ENCODE results near the gene MACROD2.

The MACROD2 gene

GRCh38 chr20:14544688-14545087 lies 549.4 kb downstream of the MACROD2 start:
- TF ChIP-seq SIN3A (IDR thresholded peaks at IDR 0.05; ENCODE audit: borderline replicate concordance, insufficient read depth, low read length) (no peak), TAF1 (IDR thresholded peaks at IDR 0.05; ENCODE audit: borderline replicate concordance, insufficient read depth, low read length) (no peak), FOXP2 (optimal IDR thresholded peaks at IDR 0.05; ENCODE audit: borderline replicate concordance, extremely low read depth, extremely low read length, insufficient read depth) (no peak), POLR2AphosphoS5 (IDR thresholded peaks at IDR 0.05; ENCODE audit: low read depth, low read length) (no peak)
- TF ChIP-seq, protein P1, sequence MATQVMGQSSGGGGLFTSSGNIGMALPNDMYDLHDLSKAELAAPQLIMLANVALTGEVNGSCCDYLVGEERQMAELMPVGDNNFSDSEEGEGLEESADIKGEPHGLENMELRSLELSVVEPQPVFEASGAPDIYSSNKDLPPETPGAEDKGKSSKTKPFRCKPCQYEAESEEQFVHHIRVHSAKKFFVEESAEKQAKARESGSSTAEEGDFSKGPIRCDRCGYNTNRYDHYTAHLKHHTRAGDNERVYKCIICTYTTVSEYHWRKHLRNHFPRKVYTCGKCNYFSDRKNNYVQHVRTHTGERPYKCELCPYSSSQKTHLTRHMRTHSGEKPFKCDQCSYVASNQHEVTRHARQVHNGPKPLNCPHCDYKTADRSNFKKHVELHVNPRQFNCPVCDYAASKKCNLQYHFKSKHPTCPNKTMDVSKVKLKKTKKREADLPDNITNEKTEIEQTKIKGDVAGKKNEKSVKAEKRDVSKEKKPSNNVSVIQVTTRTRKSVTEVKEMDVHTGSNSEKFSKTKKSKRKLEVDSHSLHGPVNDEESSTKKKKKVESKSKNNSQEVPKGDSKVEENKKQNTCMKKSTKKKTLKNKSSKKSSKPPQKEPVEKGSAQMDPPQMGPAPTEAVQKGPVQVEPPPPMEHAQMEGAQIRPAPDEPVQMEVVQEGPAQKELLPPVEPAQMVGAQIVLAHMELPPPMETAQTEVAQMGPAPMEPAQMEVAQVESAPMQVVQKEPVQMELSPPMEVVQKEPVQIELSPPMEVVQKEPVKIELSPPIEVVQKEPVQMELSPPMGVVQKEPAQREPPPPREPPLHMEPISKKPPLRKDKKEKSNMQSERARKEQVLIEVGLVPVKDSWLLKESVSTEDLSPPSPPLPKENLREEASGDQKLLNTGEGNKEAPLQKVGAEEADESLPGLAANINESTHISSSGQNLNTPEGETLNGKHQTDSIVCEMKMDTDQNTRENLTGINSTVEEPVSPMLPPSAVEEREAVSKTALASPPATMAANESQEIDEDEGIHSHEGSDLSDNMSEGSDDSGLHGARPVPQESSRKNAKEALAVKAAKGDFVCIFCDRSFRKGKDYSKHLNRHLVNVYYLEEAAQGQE (IDR thresholded peaks at IDR 0.05; ENCODE audit: insufficient read depth in 1 of 2, low read depth in 2 of 2, low read length in 2 of 2): no peak

DNA sequence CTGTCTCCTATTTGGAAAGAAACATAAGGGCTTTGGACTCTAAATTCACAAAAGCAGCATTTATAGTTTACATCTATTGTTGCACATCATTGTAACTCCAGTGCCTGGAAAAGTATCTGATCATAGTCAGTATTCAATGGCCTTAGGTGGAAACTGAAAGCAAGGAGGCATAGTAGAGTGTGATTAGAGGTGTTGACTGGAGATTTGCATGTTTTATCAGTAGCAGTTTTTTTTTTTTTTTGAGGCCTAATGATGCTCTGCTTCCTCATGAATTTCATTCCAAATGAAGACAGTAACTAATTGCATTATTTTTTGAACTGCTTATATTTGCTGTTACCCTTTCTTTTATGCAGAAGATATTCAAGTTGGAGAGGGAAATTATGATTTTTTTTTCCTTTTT lies 555.3 kb downstream of the MACROD2 start:
- TF ChIP-seq, protein P1 (IDR thresholded peaks at IDR 0.05; ENCODE audit: insufficient read depth in 1 of 2, low read depth in 2 of 2, low read length in 2 of 2): no peak
- TF ChIP-seq POLR2AphosphoS5 (IDR thresholded peaks at IDR 0.05; ENCODE audit: low read depth, low read length) (no peak), SIN3A (IDR thresholded peaks at IDR 0.05; ENCODE audit: borderline replicate concordance, insufficient read depth, low read length) (no peak), TAF1 (IDR thresholded peaks at IDR 0.05; ENCODE audit: borderline replicate concordance, insufficient read depth, low read length) (no peak), FOXP2 (optimal IDR thresholded peaks at IDR 0.05; ENCODE audit: borderline replicate concordance, extremely low read depth, extremely low read length, insufficient read depth) (no peak)

- no peak for TF ChIP-seq FOXP2 (optimal IDR thresholded peaks at IDR 0.05; ENCODE audit: borderline replicate concordance, extremely low read depth, extremely low read length, insufficient read depth)
- TF ChIP-seq SIN3A (IDR thresholded peaks at IDR 0.05; ENCODE audit: borderline replicate concordance, insufficient read depth, low read length): no peak
- no peak for TF ChIP-seq POLR2AphosphoS5 (IDR thresholded peaks at IDR 0.05; ENCODE audit: low read depth, low read length)
- TF ChIP-seq TAF1 (IDR thresholded peaks at IDR 0.05; ENCODE audit: borderline replicate concordance, insufficient read depth, low read length): no peak
- TF ChIP-seq, protein P1 (IDR thresholded peaks at IDR 0.05; ENCODE audit: insufficient read depth in 1 of 2, low read depth in 2 of 2, low read length in 2 of 2): no peak
Observed at GRCh38 chr20:14553774-14554534, 558.6 kb downstream of the MACROD2 start.

DNA sequence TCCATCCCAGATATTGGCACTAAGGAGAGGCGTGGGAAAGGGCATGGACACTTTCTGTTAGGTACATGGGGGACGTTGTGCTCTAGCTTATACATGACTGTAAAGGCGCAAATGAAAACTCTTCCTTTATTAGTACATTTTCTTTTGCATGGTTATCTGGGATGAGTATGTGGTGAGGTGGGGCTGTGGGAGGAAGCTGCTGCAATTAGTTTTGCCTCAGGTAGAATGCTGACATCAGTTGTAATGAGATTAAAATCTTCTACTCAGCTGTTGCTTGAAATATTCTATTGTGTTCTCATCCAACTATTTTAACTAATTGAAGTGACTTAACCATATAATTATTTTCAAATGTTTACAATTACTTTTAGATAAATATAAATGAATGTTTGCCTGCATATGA lies 560.4 kb downstream of the MACROD2 start:
- TF ChIP-seq SIN3A (IDR thresholded peaks at IDR 0.05; ENCODE audit: borderline replicate concordance, insufficient read depth, low read length) (no peak), FOXP2 (optimal IDR thresholded peaks at IDR 0.05; ENCODE audit: borderline replicate concordance, extremely low read depth, extremely low read length, insufficient read depth) (no peak), TAF1 (IDR thresholded peaks at IDR 0.05; ENCODE audit: borderline replicate concordance, insufficient read depth, low read length) (no peak), POLR2AphosphoS5 (IDR thresholded peaks at IDR 0.05; ENCODE audit: low read depth, low read length) (no peak)
- TF ChIP-seq, protein P1 (IDR thresholded peaks at IDR 0.05; ENCODE audit: insufficient read depth in 1 of 2, low read depth in 2 of 2, low read length in 2 of 2): no peak
